Stimulated activated CD8-positive, alpha-beta memory T cell treated with anti-CD3 and anti-CD28 coated beads, Interleukin-7, amount 100 ng/mL, for 4 hours (primary cell): ENCODE results near the gene CRELD2.
"Not testable (repeated sequence)": the region's sequence is repeated elsewhere in the genome, so short reads cannot be mapped to it uniquely, and the experiment has no call there.

Source experiments
- DNase-seq, 2 donors: peaks; one replicate each; pipeline ENCODE4 v3.0.0-alpha.2; 2020; ENCODE audit warnings: low read depth in 2 of 2

Gene CRELD2

DNA sequence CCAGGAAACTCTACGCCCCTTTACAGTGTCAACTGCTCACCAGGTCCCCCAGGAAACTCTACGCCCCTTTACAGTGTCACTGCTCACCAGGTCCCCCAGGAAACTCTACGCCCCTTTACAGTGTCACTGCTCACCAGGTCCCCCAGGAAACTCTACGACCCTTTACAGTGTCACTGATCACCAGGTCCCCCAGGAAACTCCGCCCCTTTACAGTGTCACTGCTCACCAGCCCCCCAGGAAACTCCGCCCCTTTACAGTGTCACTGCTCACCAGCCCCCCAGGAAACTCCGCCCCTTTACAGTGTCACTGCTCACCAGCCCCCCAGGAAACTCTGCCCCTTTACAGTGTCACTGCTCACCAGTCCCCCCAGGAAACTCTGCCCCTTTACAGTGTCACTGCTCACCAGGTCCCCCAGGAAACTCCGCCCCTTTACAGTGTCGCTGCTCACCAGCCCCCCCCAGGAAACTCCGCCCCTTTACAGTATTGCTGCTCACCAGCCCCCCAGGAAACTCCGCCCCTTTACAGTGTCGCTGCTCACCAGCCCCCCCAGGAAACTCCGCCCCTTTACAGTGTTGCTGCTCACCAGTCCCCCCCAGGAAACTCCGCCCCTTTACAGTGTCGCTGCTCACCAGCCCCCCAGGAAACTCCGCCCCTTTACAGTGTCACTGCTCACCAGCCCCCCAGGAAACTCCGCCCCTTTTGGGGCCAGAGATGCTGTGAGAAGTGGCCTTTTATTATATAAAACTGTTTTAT, 26.8 kb downstream of the CRELD2 start:
- DNase-seq: not testable (repeated sequence)

DNA sequence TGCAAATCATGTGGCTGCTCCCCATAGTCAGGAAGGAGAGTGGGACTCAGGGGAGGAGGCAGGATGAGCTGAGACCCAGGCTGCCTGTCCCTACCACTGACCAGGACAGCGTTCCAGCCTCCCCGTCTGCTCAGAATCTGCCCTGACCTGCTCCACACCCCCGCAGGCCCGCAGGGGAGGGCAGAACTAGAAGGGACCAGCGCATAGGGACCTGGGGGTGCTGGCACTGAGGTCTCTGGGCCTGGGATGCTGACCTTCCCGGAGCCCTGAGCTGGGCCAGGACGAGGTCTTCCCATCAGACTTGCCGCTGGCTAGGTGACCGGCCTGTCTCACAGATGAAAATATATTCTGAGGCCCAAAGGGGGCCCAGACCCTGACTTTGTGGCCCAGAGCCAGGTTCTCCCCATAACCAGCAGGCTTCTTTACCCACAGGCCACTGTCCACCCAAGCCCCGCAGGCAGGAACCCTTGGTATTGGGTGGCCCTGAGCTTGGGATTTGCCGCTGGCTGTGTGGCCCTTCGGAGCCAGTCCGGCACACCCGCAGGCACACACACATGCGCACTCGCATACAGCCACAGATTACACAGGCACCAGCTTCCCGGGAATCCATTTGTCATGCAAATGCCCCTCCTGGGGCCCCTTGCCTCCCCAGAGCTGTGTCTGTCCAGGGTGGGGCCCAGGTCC, 28.3 kb downstream of the CRELD2 start:
- DNase-seq: no peak

DNA sequence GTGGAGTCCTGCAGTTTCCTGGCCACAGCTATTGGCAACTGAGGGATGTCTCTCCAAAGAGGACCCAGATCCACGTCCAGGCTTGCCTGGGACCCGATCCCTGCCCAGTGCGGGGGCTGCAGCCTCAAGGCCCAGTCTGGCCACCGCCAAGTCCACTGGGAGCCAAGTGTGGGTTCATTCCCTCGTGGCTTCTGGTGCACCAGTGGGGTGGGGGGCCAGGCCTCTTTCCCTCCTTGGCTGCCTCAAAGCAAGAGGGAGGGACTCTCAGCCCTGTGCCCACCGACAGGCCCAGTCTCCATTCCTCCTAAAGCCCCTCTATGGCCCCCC, 28.8 kb downstream of the CRELD2 start:
- no peak for DNase-seq

DNA sequence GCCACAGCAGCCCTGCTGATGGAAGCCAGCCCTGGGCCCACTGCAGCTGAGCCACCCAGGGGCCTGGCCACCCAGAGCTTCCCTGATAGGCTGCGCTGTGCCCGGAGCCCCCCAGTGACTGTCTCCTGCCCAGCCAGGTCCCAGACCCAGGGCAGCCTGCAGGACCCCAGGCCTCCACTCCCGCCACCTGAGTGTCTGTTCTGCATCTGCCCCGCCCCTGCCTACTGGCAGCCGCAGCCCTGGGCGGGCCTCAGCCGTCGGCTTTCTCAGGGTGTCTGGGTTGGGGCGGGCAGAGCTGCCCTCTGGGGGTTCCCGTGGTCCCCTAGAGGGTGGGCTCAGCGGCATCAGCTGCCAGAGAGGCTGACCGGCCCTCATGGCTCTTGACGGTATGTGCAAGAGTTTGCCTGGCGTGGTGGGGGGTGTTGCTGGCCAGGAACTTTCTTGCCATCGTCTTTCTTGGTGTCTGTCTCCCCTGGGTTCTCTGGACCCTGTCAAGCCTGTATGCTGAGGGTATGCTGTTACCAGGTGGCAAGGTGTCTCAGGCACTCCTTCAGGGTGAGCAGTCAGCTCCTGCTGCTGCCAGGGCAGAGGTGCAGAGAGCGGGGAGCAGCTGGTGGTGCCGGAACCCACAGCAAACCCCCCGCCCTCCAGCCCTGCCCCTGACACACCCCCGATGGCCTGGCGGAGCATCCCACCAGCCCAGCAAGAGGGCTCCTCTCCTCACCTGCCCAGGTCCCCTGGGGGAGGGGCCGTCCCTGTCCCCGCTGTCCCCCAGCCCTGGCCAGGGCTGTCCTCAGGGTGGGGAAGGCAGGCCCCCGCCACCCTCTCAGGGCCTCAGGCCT, 29.9 kb downstream of the CRELD2 start:
- DNase-seq: no peak

DNA sequence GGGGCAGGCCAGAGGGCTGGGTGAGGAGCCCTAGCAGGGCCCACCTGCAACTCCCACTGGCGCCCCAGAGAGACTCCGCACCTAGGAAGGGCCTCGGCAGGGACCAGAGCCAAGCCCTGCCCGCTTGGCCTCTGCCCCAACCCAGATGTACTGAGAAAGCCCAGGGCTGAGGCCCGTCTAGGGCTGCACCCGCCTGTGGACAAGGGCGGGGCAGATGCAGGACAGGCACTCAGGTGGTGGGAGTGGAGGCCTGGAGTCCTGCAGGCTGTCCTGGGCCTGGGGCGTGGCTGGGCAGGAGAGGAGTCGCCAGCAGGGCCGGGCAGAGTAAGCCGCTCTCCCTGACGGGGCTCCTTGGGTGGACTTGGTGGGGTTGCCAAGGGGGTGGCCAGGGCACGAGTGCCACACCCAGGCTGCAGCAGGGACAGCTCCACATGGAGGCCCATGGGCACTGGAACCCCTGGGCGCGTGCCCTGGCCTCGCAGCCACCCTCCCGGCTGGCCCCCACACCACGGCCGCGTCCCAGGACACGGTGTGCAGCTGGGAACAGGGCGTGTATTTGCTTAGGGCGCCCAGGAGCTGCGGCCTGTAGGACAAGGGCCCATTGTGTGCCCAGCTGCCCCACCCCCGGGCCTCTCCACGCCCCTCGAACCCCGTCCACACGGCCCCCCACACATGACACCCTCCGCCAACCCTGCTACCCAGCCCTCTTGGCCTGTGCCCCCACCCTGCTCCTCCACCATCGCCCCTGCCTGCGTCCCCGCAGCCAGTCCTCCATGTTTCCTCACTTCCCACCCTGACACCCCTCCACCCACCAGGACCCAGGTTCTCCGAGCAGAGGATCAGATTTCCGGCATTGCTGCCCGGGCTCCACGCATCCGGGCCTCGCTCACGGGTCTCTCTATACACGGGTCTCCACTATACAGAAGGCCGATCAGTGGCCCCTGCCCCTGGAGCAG, 30.8 kb downstream of the CRELD2 start:
- no peak for DNase-seq

DNA sequence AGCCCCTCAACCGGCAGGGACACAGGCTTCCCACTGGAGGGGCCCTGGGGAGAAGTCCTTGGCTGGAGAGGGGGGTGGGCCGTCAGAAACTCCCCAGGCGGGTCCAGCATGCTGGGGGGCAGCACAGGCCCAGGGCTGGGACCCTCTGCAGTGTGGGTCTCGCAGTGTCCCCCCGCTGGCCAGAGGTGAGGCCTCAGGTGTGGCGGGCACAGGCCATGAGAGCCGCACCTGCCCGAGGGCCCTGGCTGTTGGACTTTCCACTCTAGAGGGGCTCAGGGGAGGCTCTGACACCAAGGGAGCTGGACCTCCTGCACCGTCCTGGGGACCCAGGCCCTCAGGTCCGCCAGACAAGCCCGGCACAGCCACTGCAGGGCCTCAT, 31.5 kb downstream of the CRELD2 start:
- DNase-seq: no peak

DNA sequence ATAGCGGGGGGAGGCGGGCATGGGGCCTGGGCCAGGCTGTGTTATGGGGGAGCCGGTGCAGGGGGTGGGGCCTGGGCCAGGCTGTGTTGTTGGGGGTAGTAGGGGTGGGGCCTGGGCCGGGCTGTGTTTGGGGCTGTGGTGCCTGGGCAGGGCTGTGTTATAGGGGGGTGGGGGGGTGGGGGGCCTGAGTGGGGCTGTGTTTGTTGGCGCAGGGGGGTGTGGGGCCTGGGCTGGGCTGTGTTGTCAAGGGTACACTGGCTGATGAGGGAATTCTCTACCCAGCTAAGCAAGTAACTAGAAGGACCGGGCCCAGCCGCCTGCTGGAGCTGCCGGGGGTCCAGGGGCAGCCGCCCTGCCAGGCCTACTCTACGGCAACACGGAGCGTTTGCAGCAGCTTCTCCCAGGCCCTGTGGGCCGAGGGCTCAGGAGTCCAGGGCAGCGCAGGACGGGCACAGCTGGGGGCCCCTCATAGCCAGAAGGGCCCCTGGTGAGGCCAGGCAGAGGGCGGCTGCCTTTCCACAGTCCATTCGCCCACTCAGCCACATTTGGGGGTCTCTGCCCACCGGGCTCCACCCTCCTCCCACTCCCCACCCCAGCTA, 32.1 kb downstream of the CRELD2 start:
- DNase-seq: no peak

DNA sequence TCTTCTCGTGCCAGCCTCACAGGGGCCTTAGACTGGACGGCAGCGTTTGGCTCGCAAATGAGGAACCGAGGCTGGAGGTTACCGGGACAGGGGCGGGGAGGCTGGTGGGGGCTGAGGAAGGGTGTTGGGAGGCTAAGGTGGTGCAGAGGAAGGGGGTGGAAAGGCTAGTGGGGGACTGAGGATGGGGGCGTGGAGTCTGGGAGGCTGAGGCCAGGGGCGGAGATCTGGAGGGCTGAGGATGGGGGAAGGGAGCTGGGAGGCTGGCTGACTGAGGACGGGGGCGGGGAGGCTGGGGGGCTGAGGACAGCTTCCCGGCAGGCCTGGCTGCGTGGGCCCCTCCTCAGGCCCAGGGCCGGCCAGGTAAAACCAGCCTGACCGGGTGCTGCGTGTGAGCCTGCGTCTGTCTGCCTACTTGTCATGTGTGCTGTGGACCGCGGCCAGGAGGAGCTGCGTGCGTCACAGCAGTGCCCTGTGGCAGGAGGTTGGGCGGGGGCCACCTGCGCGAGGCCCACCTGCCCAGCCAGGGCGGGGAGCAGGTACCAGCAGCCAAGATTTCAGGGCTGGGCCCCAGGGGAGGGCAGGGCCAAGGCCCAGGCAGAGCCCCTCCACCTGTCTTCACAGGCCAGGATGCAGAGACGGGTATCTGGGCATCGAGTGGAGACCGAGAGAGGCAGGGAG, 32.7 kb downstream of the CRELD2 start:
- DNase-seq: peak in 1 of 2 donors; percentile 85

DNA sequence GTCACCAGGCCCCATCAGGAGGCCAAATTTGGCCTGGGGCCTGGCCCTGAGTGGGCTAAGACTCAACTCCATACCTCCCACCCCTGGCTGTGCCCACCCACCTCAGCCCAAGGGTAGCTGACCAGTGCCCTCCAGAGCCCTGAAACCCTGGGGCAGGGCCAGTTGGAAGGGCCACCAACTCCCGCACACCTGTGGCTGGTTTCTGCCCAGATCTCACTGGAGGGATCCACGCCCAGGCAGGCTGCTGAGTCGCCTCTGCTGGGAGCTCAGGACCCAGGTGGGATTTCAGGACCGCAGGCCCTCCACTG, 33.2 kb downstream of the CRELD2 start:
- DNase-seq: no peak

DNA sequence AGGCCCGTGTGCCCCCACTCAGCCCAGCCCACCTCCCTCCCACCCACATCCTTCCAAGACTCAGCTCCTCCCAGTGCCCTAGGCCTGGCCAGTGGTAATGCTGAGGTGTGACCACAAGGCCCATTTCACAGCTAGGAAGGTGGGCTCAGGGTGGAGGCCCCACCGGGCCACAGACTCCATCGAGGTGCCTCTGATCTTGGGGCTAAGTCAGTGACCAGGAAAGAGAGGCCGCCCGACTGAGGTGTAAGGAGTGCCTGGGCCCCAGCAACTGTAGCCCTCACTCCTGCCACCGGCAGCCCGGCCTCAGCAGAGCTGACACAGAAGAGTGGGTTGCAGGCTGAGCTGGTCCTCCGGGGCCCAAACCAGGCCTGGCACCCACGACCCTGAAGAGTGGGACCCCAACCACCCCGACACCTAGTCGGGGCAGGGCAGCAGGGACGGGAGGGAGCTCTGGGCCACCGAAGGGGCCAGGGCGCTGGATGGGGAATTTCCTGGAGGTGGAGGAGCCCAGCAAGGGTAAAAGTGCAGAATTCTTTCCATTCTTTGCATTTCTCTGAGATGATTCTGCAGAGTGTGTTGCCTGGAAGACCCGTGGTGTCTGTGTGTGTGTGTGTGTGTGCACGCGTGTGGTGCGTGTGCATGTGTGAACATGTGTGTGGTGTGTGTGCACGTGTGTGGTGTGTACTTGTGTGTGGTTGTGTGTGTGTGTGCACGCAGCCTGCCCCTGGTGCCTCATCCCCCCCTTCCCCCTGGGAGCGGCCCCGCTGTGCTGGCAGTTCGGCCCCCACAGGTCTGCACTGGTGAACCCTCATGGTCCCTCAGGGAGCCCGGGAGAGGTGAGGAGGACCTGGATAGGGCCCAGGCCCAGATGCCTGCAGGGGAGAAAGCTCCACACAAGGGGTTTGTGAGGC, 33.8 kb downstream of the CRELD2 start:
- no peak for DNase-seq

DNA sequence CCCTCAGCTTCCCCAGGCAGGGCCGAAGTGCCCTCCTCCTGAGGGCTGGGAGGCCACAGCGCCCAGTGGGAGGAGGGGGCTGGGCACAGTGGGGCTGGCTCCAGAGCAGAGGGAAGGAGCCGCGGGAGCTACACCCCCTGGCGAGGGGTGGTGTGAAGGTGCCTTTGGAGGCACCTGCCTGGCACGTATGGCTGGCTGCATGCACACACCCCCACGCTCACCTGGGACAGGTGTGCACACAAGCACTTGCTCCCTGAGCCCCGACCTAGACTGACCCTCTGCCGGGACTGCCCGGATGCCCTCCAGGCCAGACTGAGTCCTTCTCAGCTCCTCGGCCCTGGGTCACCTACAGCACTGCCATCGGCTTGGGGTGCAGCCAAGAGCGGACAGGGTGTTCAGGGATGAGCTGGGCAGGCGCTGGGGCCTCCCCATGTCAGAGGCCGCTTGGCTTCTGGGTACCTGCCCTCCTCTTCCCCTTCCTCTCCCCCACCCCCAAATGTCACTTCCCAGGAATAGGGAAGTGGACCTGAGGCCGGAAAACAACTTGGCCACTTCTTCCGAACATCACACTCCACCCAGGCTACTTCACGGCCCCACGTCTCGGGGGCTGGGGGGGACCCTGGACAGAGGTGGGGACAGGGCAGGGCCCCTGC, 34.7 kb downstream of the CRELD2 start:
- DNase-seq: no peak

DNA sequence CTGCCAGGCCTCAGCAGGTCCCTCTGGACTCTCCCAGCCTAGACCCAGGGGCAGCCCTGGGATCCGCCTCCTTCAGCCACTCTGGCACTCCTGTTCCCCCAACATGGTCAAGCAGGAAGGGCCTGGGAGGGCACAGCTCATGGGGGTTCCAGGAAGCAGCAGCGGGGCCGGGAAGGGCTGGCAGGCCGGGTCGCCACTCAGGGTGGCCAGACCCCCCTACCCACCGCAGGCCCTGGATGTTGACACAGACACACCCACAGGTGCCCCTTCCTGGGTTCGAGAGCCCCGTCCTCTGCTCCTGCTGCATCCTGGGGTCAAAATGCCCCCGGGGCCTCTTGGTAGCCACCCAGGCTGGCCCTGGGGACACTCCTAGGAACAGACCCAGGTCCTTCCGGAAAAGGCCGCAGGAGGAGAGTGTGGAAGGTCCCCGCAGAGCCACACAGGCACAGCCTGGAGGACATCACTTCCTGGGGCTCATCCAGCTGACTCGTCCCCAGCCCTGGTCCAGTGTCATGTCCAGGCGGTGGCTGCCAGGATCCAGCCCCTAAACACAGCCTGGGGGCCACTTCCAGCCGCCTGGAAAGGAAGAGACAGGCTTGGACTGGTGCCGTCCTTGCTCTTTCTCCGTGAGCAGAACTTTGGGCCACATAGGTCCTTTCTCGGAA, 35.4 kb downstream of the CRELD2 start:
- DNase-seq: no peak

DNA sequence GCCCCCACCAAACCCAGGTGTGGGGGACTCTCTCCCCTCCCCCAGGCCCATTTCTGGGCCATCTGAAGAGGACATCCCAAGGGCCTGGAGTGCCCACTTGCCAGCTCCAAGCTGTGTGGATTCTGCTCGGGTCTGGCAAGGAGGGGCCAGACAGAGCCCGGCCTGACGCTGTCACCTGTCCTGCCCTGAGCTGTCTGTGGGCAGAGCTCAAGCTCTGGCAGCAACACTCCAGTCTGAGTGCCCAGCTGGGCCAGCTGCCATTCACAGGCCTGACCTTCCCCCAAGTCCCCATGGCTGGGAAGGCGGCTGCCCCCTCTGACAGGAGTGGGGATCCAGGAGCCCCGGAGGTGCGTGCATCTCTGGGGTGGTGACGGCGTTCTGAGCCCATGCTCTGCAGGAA, 35.9 kb downstream of the CRELD2 start:
- no peak for DNase-seq

DNA sequence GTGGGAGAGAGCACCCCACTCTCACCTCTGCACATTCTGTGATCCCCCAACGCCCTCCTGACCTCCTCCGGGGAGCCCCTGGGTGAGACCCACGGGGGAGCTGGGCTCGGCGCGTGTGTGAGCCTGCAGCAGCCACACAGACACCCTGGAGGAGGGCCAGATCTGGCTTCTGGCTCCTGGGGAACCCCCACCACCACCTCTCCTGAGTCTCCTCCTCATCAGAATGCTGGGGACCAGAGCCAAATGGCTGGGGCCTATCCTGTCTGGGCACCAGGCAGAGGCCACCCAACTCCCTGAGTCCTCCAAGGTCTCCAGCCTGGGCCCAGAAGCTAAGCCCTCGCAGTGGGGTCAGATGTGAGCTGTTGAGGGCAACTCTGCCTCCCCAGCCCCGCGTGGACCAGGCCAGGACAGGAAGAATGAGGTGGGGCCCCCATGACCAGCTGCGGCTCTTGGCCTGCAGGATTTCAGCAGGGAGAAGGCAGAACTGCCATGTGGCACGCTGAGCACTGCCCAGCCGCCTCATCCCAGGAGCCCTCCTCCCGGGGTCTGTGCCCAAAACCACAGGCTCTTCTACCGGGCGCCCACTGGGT, 36.7 kb downstream of the CRELD2 start:
- no peak for DNase-seq

DNA sequence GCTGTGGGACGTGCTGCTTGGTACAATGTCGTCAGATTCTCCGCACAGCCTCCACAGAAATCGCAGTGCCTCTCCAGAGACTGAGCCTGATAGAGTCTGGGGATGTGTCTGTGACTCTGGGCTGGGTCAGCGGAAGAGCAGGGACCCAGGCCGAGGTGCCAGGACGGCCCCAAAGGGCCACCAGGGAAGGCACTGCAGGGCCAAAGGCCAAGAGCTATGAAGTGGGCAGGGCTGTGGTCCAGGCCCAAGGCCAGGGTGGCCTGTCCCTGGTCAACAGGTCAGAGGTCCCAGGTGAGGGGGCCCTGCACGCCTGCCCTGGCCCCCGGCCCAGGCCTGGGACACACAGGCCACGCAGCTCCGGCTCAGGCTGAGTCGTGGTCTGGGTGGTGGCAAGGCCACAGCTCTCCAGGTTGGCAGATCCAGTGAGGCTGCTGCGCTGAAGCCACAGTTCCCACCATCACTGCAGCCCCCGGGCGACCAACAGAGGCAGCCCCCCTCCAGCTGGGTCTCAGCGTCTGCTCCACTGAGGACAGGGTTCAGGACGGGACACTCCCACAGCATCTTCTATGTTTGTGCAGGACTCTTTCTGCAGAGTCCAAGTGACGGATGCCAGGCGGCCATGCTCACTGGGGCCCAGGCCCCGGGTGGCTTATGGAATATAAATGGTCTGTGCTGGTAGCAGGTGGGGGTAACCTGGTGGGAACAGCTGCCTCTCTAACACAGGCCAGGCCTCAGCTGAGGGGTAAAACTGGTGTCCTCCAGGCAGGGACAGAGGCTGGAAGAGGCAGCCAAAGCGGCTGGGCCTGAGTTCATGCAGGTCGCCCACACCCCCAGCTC, 37.4 kb downstream of the CRELD2 start:
- DNase-seq: no peak

DNA sequence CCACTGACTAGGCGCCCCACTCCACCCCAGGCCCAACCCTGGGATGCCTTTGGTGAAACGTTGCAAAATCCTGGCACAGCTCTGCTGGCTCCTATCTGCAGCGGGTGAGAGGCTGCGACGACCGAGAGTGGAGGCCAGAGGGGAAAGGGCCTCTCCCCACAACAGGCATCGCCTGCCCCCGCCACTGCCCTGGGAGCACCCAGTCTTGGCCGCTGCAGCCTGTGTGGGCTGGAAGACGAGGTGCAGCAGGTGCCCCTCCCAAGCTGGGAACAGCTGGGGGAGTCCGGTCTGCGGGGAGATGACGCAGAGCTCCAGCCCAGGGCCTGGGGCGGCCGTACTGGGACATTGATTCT, 38.0 kb downstream of the CRELD2 start:
- no peak for DNase-seq
